Stimulated activated CD4-positive, alpha-beta T cell treated with anti-CD3 and anti-CD28 coated beads, Interleukin-1b, Interleukin-23, amount 100 ng/mL, for 4 hours (primary cell): Measurements from ENCODE around the gene ADCY5.

Experiments used
- DNase-seq, 2 donors: peaks; one replicate each; pipeline ENCODE4 v3.0.0-alpha.2; 2020; ENCODE audit warnings: low read depth in 2 of 2

Gene ADCY5

DNA sequence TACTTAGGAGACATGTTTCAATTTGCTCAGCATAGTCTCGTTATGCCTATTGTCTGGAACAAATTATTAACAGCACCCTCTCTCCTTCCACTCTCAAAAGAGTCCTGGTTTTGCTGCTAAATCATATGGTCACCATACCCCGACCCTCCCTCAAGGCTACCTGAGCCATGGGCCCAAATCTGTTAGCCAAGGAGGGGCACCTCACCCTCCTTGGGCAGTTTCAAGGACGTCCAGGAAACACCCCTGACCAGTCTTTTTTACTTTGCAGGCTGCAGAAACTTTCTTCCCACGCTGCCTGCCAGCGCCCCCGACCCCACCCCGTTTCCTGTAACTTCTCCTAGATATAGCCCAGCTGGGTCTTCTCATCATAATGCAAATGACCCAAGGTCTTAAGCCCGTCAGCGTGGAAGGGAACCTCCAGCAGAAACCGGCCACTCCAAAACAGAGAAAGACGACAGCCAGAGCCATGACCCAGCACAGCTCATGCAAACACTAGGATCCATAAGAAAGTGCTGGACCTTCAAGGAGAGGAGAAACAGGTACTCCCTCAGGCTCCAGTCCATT lies 62.3 kb downstream of the ADCY5 start:
- DNase-seq: no peak

GRCh38 chr3:123385981-123386380 lies 62.9 kb downstream of the ADCY5 start:
- DNase-seq: no peak

- DNase-seq: no peak
Measured at GRCh38 chr3:123385499-123385898, 63.4 kb downstream of the ADCY5 start.

- no peak for DNase-seq
Measured at GRCh38 chr3:123385001-123385401, 63.9 kb downstream of the ADCY5 start.

DNA sequence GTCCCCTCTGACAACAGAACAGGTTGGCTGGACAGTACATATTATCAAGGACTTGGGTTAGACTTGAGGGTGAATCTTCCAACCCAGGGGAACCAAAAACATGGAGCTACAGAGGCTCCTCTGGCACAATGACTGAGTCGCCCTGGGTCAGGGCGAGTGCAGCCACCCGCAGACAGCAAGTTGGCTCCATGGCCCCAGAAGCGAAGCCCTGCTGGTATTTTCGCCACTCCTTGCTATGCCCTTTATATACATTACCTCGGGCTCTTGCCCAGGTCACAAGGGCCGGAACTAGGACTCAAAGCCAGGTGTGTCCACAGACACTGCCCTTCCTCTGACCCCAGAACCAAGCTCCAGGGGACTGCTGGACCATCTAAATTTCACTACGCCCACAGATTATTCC lies 64.6 kb downstream of the ADCY5 start:
- no peak for DNase-seq

DNA sequence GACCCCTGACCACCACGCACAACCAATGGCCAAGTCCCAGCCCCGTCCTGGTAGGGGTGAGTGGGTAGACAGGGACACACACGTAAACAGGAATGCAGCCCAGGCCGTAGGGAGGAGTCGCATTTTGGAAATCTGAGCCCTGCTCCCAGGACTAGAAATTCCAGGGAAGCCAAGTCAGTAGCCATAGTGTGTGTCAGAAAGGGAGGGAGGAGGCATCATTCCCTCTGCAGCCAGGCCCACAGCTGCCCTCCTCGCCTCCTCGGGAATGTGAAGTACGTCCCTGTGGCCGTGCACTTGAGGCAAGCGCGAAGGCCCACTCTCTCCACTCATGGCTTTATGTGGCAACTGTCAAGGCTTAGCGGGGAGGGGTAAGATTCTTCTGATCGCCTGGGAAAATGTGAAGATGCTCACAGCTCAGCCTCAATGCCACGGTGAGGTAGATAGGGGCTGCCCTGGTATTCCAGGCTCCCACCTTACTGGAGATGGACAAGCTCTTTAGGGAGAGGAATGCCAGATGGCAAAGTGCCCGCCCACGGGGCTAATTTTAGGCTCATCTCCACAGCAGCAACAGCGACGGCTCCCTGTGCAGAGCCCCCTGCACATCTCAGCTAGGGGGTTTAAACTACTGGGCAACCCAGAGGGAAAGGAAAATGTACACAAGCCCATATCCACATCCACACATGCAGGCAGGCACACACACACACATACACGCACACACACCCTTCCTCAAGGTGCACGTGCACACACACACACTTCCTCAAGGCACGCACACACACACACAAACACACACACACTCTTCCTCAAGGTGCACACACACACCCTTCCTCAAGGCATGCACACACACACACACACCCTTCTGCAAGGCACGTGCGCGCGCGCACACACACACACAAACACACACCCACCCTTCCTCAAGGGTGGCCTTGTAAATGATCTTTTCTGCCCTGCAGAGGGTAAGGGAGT lies 65.5 kb downstream of the ADCY5 start:
- no peak for DNase-seq

GRCh38 chr3:123380261-123380660 lies 68.6 kb downstream of the ADCY5 start:
- no peak for DNase-seq

DNA sequence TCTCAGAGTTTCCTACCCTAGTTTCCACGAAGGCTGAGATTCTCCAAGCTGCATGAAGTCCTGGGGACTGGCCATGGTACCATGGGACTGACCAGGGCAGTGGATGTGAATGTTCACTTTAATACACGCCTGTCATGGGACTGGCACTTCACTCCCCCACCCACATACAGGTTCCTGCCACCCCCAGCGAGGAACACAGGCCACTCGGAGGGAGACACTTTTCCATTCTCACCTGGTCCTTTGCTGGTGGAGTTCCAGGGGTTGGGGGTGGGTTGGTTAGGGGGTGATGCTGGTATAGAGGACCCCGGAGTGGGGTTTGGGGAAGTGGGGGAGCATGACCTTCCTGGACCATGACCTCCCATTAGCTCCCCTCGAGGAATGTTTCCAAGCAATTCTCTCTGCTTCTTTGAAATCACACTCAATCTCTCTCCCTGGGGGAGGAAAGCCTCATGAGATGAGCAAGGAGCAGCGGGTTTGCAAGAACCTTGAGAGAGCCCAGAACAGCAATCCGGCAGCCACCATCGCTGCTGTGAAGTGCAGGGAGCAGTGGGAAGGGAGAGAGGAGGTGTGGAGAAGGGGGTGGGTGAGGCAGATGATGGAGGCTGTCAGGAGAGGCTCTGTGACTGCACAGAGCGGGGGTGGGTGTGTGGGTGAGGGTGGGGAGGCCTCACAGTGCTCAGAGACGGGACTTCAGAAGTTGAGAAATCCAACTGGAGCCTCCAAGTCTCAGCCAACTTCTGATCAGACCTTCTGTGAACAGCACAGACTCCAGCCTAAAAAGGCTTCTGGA lies 69.7 kb downstream of the ADCY5 start:
- DNase-seq: no peak

DNA sequence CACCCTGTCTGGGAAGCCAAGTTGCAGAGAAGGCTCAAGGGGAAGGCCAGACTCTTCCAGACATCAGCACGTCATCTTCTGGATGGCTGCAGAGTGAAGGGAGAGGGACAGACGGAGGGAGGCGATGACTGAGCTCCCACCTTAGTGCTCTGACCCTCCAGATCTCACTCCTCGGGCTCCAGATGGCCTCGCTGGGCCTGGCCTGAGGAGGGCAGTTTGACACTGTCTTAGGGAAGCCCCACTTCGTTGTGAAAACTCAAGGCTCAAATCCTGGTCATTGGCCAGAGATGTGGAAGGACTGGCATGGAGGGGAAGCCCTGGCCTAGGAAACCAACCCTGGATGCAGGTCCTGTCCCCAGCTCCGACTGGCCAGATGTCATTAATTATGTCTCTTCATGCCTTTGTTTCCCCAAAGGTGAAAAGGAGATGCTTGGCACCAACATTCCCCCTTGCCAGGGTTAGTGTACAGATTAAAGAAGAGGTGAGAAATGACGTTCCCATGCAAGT lies 70.4 kb downstream of the ADCY5 start:
- no peak for DNase-seq

DNA sequence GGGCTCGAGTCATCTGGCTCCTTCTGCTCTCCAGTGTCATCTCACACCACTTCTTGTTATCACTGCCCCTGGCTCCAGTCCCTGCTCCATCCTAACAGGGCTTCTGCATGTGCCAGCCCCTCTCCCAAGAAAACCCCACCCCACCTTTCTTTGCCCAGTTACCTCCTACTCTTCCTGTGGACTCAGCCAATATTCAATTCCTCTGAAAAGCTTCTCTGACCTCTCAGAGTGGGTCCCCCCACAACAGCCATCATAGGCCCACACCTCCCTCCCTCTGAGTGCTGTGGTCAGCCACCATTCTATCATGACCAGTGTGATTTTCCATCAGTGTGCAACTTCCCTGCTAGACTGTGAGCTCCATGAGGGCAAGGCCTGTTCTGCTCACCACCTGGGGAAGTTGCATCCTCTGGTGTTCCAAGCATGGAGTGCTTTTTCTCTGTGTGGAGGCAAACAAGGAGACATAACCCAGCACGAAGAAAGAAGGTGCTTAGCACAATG lies 71.6 kb downstream of the ADCY5 start:
- DNase-seq: no peak

DNA sequence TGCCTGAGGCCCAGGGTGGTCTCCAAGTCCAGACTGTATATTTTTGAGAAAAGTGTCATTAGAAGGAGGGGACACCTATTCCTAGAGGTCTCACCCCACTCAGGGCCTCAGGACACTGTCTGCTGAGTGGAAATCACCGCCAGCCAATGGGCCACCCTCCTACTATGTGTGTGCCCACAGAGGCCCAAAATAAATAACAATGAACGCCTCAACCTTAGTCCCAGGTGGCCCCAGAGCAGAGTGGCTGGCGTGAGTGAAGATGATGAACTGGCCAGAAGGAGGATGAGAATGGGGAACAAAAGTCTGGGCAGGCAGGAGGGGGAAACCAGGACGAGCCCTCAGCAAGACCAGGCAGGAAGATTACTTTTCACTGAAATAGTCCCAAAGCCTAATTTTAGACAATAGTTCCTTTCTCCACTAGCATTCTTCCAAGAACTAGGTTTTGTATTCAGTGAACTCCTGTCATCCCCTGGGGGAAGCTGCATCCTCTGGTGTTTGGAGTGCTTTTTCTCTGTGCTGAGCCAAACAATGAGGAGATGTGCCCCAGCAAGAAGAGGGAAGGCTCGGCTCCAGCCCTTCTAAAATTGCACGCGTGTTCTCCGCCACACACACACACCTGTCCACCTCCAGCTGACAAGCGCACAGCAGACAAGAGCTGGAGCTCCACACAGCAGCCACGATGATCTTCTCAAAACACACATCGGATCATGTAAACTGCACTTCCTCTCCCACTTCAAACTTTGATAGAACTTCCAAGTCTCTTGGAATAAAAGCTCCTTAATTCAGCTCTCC lies 72.2 kb downstream of the ADCY5 start:
- DNase-seq: no peak

GRCh38 chr3:123375014-123375940 lies 73.6 kb downstream of the ADCY5 start:
- no peak for DNase-seq

DNA sequence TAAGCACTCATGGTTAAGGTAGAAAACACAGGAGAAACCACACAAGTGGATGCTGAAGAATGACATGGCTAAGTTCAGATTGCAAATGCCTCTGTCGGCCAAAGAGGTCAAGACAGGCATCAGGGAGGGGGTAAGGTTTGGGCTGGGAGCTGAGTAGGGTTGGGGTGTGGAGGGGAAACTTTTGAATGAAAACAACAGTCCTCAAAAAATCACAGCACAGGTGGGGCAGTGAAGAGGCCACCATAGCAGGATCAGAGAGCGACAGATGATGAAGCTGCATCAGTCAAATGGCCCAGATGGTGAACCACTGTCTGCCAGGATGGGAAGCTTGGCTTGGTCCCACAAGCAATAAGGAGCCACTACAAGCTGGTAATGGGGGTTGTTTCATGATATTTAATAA lies 74.9 kb downstream of the ADCY5 start:
- no peak for DNase-seq

- no peak for DNase-seq
Measured at GRCh38 chr3:123373474-123373987, 75.4 kb downstream of the ADCY5 start.

DNA sequence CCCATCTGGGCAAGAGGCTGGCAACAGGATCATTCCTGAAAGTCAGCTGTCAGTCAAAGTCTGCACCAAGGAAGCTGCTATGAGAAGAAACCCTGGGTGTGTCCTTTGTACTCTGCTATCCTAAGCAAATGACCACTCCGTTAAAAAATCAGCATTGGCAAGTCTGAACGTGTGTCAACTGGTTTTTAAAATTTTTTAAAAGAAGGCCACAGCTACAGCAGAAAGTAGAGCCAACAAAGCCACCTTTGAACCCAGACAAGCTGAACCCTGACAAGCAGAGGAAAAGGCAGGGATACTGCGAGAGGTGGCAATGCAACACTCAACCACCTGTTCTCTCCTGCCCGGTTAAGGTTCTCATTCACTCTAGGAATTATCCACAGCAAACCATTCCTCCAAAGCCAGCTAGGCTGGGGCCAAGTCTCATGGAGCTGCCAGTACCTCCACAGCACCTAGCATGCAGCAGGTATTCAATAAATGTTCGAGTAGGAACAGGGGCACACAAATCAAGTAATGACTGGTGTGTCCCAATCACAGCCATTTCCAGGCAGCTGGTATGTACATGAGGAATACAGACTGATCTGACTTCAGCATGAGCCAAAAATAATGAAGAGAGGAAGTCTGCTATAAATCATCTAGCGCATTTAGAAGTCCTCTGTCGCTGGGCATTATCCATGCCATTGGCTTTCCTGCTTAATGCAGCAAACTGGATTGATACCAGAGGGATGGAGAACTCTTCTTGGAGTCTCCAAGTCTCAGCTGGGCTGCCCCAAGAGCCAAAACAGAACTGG lies 76.0 kb downstream of the ADCY5 start:
- DNase-seq: no peak

DNA sequence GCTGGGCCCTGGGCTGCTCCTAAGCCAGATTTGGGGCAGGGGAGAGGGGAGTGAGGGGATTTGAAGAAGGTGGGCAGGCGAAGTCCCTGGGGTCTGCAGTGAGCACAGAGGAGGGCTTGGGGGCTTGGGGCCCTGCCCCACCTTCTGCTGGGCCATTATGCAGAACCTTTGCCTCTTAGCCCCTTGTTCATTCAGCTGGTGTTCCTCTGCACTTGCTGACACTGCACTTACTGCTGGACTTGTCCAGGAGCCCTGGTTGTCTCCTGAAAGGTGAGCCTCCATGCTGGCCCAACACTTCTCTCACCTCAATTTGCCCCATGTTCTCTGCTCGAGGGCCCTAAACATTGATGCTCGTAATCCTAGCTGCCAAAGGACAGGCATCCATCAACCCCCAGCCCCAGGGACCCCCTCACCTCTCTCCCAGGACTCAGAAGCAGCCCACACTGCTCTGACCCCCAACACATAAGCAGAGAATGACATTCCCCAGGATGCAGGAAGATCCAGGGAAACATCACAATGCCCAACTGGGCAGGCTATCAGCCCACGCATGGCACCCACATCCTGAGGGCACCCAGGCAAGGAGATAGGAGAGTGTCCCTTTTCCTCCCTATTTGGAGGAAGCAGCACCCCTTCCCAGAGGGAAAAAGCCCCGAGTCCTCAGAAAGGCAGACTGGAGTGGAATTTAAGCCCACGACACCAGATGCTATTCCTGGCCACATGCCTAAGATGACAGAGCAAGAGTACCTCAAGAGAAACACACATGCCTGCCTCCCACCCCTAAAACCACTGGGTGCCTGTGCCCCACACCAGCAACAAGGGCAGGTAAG lies 76.8 kb downstream of the ADCY5 start:
- no peak for DNase-seq

DNA sequence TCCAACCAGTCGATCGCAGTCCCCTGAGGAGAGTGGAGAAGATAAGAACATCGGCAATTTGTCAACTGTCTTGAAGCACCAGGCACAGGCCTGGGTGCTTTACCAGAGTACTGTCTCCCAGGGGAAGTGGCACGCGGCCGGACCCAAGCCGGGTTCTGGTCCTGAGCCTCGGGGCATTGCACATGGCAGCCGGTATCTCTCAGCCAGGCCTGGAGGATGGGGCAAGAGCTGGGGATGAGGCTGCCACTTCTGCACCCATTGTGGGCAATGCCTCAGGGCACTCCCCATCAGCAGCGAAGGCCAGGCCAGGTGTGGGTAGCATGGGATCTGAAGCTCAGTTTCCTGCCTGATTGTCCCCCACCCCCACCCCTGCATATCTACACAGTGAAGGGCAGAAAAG lies 77.5 kb downstream of the ADCY5 start:
- no peak for DNase-seq

DNA sequence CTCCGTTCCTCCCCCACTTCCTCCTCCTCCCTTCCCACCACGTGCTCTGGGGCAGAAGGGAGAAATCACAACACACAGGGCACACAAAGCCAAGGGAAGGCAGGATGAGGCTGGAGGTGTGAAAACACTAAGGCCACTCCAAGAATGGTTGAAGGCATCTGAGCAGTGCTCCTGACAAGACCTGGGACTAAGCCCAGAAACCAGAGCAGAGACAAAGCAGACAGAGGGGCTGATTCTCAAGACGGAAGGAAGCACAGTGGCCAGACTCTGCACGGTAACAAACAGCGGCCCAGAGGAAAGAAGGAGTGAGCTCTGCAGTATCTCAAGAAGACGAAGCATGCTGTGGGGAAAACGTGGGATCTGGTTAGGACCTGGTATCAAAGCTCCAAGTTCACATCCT lies 78.1 kb downstream of the ADCY5 start:
- no peak for DNase-seq
